Measurements from ENCODE around the gene TSEN15.

TSEN15 gene

DNA sequence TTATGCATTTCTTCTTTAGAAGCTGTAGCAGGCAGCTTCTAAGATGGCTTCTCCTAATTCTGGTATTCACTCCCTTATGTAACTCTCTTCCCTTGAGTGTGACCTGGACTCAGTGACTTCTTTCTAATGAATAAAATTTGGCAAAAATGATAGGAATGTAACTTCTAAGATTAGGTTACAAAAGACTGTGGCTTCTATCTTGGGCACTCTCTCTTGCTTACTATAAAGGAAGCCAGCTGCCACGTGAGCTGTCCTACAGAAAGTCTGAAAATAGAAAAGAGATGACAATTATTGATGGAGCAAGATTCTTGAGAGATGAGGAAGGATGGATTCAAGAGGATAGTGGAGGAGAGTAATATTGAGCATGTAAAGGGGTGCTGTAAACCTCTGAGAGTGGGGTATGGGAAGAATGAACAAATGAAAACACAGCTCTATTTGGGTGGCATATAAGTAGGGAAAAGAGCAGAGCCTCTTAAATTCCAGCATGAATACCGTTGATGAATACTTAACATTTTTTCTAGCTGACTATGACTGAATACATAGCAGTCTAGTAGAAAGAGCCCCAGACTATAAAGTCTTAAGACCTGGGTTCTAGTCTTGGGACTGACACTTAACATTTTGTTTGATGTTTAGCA lies 5.5 kb downstream of the TSEN15 start:
- peak overlapping the region in 1 of 3 experiments; percentile 1 for H3K4me3 Mint-ChIP-seq

DNA sequence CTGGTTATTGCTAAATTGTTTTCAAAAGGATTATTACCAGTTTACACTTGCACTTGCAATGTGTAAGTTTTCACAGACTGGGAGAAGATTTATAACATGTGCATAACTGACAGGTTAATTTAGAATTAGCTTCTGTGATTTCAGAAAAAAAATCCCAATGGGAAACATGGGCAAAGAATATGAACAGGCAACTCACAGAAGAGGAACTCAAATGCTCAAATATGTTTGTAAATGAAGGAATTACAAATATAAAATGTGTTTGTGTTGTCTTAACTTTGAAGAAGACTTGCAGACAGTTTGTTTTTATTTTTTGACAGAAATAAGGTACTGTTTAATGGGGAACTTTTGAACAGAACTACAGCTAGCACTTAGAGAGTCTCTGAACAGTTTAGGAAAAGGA lies 8.4 kb downstream of the TSEN15 start:
- Mint-ChIP-seq H3K4me3 (no peak overlapping the region), H3K27me3 (ENCODE audit: low read depth) (no peaks in the 10 kb centered on the region), H3K9me3 (no peaks in the 10 kb centered on the region), H3K36me3 (ENCODE audit: low read depth) (peaks cover 60% of the 10 kb centered on the region), H3K4me1 (peaks cover 22% of the 10 kb centered on the region), H3K27ac (no peak overlapping the region)
- TF ChIP-seq, protein P1, sequence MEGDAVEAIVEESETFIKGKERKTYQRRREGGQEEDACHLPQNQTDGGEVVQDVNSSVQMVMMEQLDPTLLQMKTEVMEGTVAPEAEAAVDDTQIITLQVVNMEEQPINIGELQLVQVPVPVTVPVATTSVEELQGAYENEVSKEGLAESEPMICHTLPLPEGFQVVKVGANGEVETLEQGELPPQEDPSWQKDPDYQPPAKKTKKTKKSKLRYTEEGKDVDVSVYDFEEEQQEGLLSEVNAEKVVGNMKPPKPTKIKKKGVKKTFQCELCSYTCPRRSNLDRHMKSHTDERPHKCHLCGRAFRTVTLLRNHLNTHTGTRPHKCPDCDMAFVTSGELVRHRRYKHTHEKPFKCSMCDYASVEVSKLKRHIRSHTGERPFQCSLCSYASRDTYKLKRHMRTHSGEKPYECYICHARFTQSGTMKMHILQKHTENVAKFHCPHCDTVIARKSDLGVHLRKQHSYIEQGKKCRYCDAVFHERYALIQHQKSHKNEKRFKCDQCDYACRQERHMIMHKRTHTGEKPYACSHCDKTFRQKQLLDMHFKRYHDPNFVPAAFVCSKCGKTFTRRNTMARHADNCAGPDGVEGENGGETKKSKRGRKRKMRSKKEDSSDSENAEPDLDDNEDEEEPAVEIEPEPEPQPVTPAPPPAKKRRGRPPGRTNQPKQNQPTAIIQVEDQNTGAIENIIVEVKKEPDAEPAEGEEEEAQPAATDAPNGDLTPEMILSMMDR (IDR thresholded peaks at IDR 0.05; ENCODE audit: unreplicated experiment in 3 of 3), result no peak

More for the DNA sequence above, 5.5 kb downstream of the TSEN15 start:
- no peaks in the 10 kb centered on the region for H3K27me3 Mint-ChIP-seq (ENCODE audit: low read depth)
- H3K9me3 Mint-ChIP-seq, result no peaks in the 10 kb centered on the region
- H3K27ac Mint-ChIP-seq, result peak overlapping the region; percentile 1 to 59 (median 58)
- TF ChIP-seq, protein P1 (IDR thresholded peaks at IDR 0.05; ENCODE audit: unreplicated experiment in 3 of 3), result no peak
- peaks cover 58% of the 10 kb centered on the region for H3K36me3 Mint-ChIP-seq (ENCODE audit: low read depth)
- H3K4me1 Mint-ChIP-seq, result peaks cover 32% of the 10 kb centered on the region

DNA sequence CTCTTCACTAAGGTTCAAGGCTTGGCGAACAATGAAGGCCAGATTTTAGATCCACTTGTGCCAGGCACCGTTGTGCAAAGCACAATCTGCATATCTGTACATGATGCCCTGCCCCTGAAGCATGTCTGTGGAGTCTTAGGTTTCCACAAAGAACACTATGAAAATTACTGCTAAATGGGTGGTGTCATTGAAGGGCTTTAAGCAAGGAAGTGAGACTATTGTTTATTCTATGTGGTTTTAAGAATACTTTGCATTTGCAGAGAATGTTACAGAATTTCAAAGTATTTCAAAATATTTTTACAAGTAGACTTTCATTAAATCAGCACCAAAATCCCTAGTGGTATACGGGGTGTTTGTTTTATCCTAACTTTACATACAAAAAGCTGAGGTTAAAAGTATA lies 8.8 kb downstream of the TSEN15 start:
- Mint-ChIP-seq H3K4me3 (no peak overlapping the region), H3K27me3 (ENCODE audit: low read depth) (no peaks in the 10 kb centered on the region), H3K36me3 (ENCODE audit: low read depth) (peaks cover 60% of the 10 kb centered on the region), H3K27ac (no peak overlapping the region), H3K4me1 (peaks cover 22% of the 10 kb centered on the region), H3K9me3 (no peaks in the 10 kb centered on the region)
- TF ChIP-seq, protein P1 (IDR thresholded peaks at IDR 0.05; ENCODE audit: unreplicated experiment in 3 of 3), result no peak

DNA sequence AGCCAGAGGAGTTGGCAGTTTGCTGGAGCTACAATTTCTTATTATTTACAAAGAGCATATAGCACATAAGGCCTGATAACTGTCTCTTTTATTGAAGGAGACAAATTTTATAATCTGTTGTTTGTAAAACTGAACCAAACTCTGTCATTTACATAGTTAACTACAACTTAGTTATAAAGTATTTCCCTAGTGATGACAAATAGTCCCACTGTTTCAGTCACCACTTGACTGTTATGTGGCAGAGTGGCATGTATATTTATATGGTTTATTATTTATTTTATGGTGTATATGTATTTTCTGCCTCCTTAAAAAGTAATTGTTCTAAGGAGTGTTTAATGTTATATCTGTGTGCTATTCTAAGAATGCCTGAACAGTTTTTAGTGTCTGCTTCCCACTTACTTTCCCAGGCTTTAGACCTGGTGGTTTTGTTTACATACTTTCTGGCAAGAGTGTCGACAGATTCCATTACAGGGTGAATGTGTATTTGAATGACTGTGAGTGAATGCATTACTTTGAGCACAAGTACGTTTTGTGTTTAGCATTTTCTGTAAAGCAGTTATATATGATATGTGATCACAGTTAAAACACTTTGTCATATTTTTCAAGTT lies 10.0 kb downstream of the TSEN15 start:
- H3K27ac Mint-ChIP-seq, result peak overlapping the region; percentile 66 to 94 (median 73)
- no peaks in the 10 kb centered on the region for H3K27me3 Mint-ChIP-seq (ENCODE audit: low read depth)
- TF ChIP-seq, protein P1 (IDR thresholded peaks at IDR 0.05; ENCODE audit: unreplicated experiment in 3 of 3), result no peak
- peaks cover 21% of the 10 kb centered on the region for H3K4me1 Mint-ChIP-seq
- no peak overlapping the region for H3K4me3 Mint-ChIP-seq
- no peaks in the 10 kb centered on the region for H3K9me3 Mint-ChIP-seq
- peaks cover 67% of the 10 kb centered on the region for H3K36me3 Mint-ChIP-seq (ENCODE audit: low read depth)

DNA sequence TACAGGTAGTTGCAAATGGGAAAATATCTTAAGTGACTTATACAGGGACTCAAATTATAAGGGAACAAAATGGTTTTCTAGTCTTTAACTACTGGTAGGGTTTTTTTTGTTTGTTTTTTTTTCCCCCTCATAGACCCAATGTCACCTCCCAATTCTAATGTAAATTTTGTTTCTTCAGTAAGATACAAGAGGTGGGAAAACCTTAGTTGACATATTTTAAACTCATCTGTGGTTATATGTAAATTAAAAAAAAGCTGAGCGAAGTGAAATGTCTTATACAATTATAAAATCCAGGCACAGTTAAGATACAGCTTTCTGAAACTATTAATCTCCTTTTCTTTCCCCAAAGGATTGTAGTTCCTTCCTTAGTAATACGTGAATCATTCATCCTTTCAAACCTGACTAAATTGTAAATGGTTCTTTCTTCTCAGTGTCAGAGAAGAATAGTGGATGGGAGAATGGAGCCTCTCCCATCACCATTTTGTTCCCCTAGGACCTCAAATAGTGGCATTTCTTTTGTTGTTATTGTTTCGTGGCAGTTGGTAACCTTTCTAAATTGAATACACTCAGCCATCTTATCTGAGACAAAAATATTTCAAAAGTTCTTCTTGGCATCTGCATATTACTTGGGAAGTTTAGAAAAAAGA lies 11.2 kb downstream of the TSEN15 start:
- Mint-ChIP-seq H3K36me3 (ENCODE audit: low read depth) (peaks cover 68% of the 10 kb centered on the region), H3K27me3 (ENCODE audit: low read depth) (no peaks in the 10 kb centered on the region), H3K27ac (peak overlapping the region in 1 of 3 experiments; percentile 13), H3K9me3 (no peaks in the 10 kb centered on the region), H3K4me1 (peaks cover 12% of the 10 kb centered on the region), H3K4me3 (no peak overlapping the region)
- TF ChIP-seq, protein P1 (IDR thresholded peaks at IDR 0.05; ENCODE audit: unreplicated experiment in 3 of 3), result no peak

All from nephron (organoid).